Dendritic cell treated with granulocyte-macrophage colony-stimulating factor and Interleukin-4, amounts not matched to agents 40 ng/mL and 50 ng/mL, for 4 days (primary cell): ENCODE data around the gene EIF6.

ENCODE experiments used
- H3K27ac Mint-ChIP-seq: one replicate; pipeline ENCODE4 v1.8.0; 2022; ENCODE audit warnings: mild to moderate bottlenecking, mixed read lengths
- H3K27me3 Mint-ChIP-seq: one replicate; pipeline ENCODE4 v1.8.0; 2022; ENCODE audit warnings: mild to moderate bottlenecking, mixed read lengths
- H3K36me3 Mint-ChIP-seq: one replicate; pipeline ENCODE4 v1.8.0; 2022; ENCODE audit warnings: low read depth, mixed read lengths
- H3K4me1 Mint-ChIP-seq: one replicate; pipeline ENCODE4 v1.8.0; 2022; ENCODE audit warnings: low read depth, mixed read lengths
- H3K4me3 Mint-ChIP-seq: one replicate; pipeline ENCODE4 v1.8.0; 2022; ENCODE audit warnings: mild to moderate bottlenecking, moderate library complexity, mixed read lengths
- H3K9me3 Mint-ChIP-seq: one replicate; pipeline ENCODE4 v1.8.0; 2022; ENCODE audit warnings: mixed read lengths
- intact Hi-C: fragments of 100-400 bp; cut with micrococcal nuclease; formaldehyde crosslinking; loops from one replicate; pipeline ENCODE4 v1.15.0; 2022

The EIF6 gene

GRCh38 chr20:35294293-35294685 lies 9.7 kb upstream of the EIF6 start:
- H3K4me1 Mint-ChIP-seq = peaks cover 4% of the 10 kb centered on the region
- intact Hi-C loops = no loop called here
- H3K27ac Mint-ChIP-seq = no peak overlapping the region
- H3K4me3 Mint-ChIP-seq = no peak overlapping the region
- no peaks in the 10 kb centered on the region for H3K9me3 Mint-ChIP-seq
- H3K27me3 Mint-ChIP-seq = peaks cover 8% of the 10 kb centered on the region
- no peaks in the 10 kb centered on the region for H3K36me3 Mint-ChIP-seq

GRCh38 chr20:35293303-35294292 lies 9.0 kb upstream of the EIF6 start:
- H3K36me3 Mint-ChIP-seq = no peaks in the 10 kb centered on the region
- no peak overlapping the region for H3K27ac Mint-ChIP-seq
- no peak overlapping the region for H3K4me3 Mint-ChIP-seq
- H3K9me3 Mint-ChIP-seq = no peaks in the 10 kb centered on the region
- peaks cover 8% of the 10 kb centered on the region for H3K27me3 Mint-ChIP-seq
- intact Hi-C loops = no loop called here
- peaks cover under 1% of the 10 kb centered on the region for H3K4me1 Mint-ChIP-seq

GRCh38 chr20:35292504-35293285 lies 8.1 kb upstream of the EIF6 start:
- Mint-ChIP-seq H3K4me3 (no peak overlapping the region), H3K27me3 (peaks cover 7% of the 10 kb centered on the region), H3K9me3 (no peaks in the 10 kb centered on the region), H3K4me1 (no peaks in the 10 kb centered on the region), H3K27ac (no peak overlapping the region), H3K36me3 (no peaks in the 10 kb centered on the region)
- intact Hi-C loops = no loop called here

- Mint-ChIP-seq H3K4me3 (no peak within 1 kb of the TSS), H3K9me3 (no peaks in the 10 kb centered on the region), H3K27me3 (peaks cover 7% of the 10 kb centered on the region), H3K4me1 (no peaks in the 10 kb centered on the region), H3K27ac (no peak within 1 kb of the TSS), H3K36me3 (no peaks in the 10 kb centered on the region)
- intact Hi-C loops = no loop called here
Observed at GRCh38 chr20:35291654-35292503, 7.3 kb upstream of the EIF6 start, which contains the start of gene FAM83C. Gene FAM83C, minus strand, starts transcription at chr20:35292425. Its CDS starts 121 bp downstream, at chr20:35292304.

- H3K9me3 Mint-ChIP-seq = no peaks in the 10 kb centered on the region
- H3K27ac Mint-ChIP-seq = no peak overlapping the region
- H3K27me3 Mint-ChIP-seq = peaks cover 5% of the 10 kb centered on the region
Observed at GRCh38 chr20:35290887-35291417, 6.4 kb upstream of the EIF6 start.

GRCh38 chr20:35290186-35290886 lies 5.8 kb upstream of the EIF6 start:
- H3K27me3 Mint-ChIP-seq = peaks cover 5% of the 10 kb centered on the region

More at GRCh38 chr20:35290887-35291417, 6.4 kb upstream of the EIF6 start:
- no peaks in the 10 kb centered on the region for H3K36me3 Mint-ChIP-seq
- no peak overlapping the region for H3K4me3 Mint-ChIP-seq
- intact Hi-C loops = no loop called here
- H3K4me1 Mint-ChIP-seq = no peaks in the 10 kb centered on the region

GRCh38 chr20:35288325-35289060 lies 3.9 kb upstream of the EIF6 start:
- Mint-ChIP-seq H3K4me1 (peaks cover 9% of the 10 kb centered on the region), H3K27me3 (peaks cover 5% of the 10 kb centered on the region), H3K36me3 (peaks cover 12% of the 10 kb centered on the region), H3K4me3 (no peak overlapping the region), H3K9me3 (no peaks in the 10 kb centered on the region), H3K27ac (no peak overlapping the region)
- intact Hi-C loops = no loop called here

More at GRCh38 chr20:35290186-35290886, 5.8 kb upstream of the EIF6 start:
- Mint-ChIP-seq H3K27ac (no peak overlapping the region), H3K9me3 (no peaks in the 10 kb centered on the region), H3K4me3 (no peak overlapping the region), H3K36me3 (no peaks in the 10 kb centered on the region), H3K4me1 (no peaks in the 10 kb centered on the region)
- intact Hi-C loops = no loop called here

- peaks cover 5% of the 10 kb centered on the region for H3K27me3 Mint-ChIP-seq
- H3K9me3 Mint-ChIP-seq = no peaks in the 10 kb centered on the region
- peaks cover 18% of the 10 kb centered on the region for H3K36me3 Mint-ChIP-seq
- H3K4me1 Mint-ChIP-seq = peaks cover 15% of the 10 kb centered on the region
- intact Hi-C loops = no loop called here
- no peak overlapping the region for H3K4me3 Mint-ChIP-seq
- no peak overlapping the region for H3K27ac Mint-ChIP-seq
Observed at GRCh38 chr20:35287509-35288324, 3.1 kb upstream of the EIF6 start.

- Mint-ChIP-seq H3K27ac (no peak overlapping the region), H3K27me3 (peaks cover 5% of the 10 kb centered on the region), H3K9me3 (no peaks in the 10 kb centered on the region), H3K4me1 (peaks cover 18% of the 10 kb centered on the region), H3K4me3 (no peak overlapping the region), H3K36me3 (peaks cover 24% of the 10 kb centered on the region)
- intact Hi-C loops = no loop called here
Observed at GRCh38 chr20:35286899-35287508, 2.4 kb upstream of the EIF6 start.

- Mint-ChIP-seq H3K36me3 (peaks cover 31% of the 10 kb centered on the region), H3K4me1 (peaks cover 19% of the 10 kb centered on the region), H3K27ac (no peak overlapping the region), H3K4me3 (no peak overlapping the region), H3K27me3 (peaks cover 5% of the 10 kb centered on the region), H3K9me3 (no peaks in the 10 kb centered on the region)
- intact Hi-C loops = no loop called here
Observed at GRCh38 chr20:35286077-35286898, 1.7 kb upstream of the EIF6 start.

- H3K9me3 Mint-ChIP-seq = no peaks in the 10 kb centered on the region
- no peak overlapping the region for H3K27ac Mint-ChIP-seq
- peaks cover 37% of the 10 kb centered on the region for H3K36me3 Mint-ChIP-seq
- peaks cover 3% of the 10 kb centered on the region for H3K27me3 Mint-ChIP-seq
- no peak overlapping the region for H3K4me3 Mint-ChIP-seq
- intact Hi-C loops = no loop called here
- H3K4me1 Mint-ChIP-seq = peaks cover 19% of the 10 kb centered on the region
Observed at GRCh38 chr20:35285806-35286076, 1.2 kb upstream of the EIF6 start.
